NCI-H748 treated with DMSO at 0.1 percent for 48 hours (cell line): ENCODE results near the gene RAD54L.
A peak's percentile ranks its signal among the peaks of the same experiment; 100 is the strongest.
"Not testable (repeated sequence)": the region's sequence is repeated elsewhere in the genome, so short reads cannot be mapped to it uniquely, and the experiment has no call there.

Source experiments
- DNase-seq: peaks from one replicate; lab custom pipeline; 2025; lab: John Stamatoyannopoulos, UW

RAD54L gene

GRCh38 chr1:46241733-46242132 is 5.8 kb upstream of the RAD54L start:
- not testable (repeated sequence) for DNase-seq

GRCh38 chr1:46242918-46243317 is 4.6 kb upstream of the RAD54L start:
- DNase-seq = no peak

GRCh38 chr1:46243831-46244230 is 3.7 kb upstream of the RAD54L start:
- DNase-seq = not testable (repeated sequence)

- DNase-seq = no peak
These were observed 2.7 kb upstream of the RAD54L start for GRCh38 chr1:46244656-46245371.

GRCh38 chr1:46246136-46246535 is 1.4 kb upstream of the RAD54L start:
- DNase-seq = not testable (repeated sequence)

GRCh38 chr1:46246548-46247435 is 771 bp upstream of the RAD54L start:
- DNase-seq = no peak

GRCh38 chr1:46248122-46248920 is 758 bp downstream of the RAD54L start:
- DNase-seq = peak; percentile 44

- no peak for DNase-seq
These were observed 7.1 kb downstream of the RAD54L start for GRCh38 chr1:46254668-46255067.

- no peak for DNase-seq
These were observed 9.0 kb downstream of the RAD54L start for GRCh38 chr1:46256523-46256922.

GRCh38 chr1:46262508-46262907 is 14.9 kb downstream of the RAD54L start:
- no peak for DNase-seq

GRCh38 chr1:46263146-46263545 is 15.6 kb downstream of the RAD54L start:
- no peak for DNase-seq

- DNase-seq = no peak
These were observed 21.0 kb downstream of the RAD54L start for GRCh38 chr1:46268578-46268977.

GRCh38 chr1:46274225-46275029 is 26.9 kb downstream of the RAD54L start:
- no peak for DNase-seq

GRCh38 chr1:46275030-46275337 is 27.4 kb downstream of the RAD54L start:
- DNase-seq = no peak

GRCh38 chr1:46277658-46278373 is 30.3 kb downstream of the RAD54L start:
- DNase-seq = no peak

GRCh38 chr1:46278807-46279206 is 31.2 kb downstream of the RAD54L start:
- no peak for DNase-seq

- no peak for DNase-seq
These were observed 32.5 kb downstream of the RAD54L start for GRCh38 chr1:46280092-46280491.

GRCh38 chr1:46281021-46281420 is 33.5 kb downstream of the RAD54L start:
- no peak for DNase-seq

GRCh38 chr1:46284058-46284457 is 36.5 kb downstream of the RAD54L start:
- no peak for DNase-seq

- no peak for DNase-seq
These were observed 37.3 kb downstream of the RAD54L start for GRCh38 chr1:46284597-46285564.
